ENCODE measurements around the gene LHFPL2.

DNA sequence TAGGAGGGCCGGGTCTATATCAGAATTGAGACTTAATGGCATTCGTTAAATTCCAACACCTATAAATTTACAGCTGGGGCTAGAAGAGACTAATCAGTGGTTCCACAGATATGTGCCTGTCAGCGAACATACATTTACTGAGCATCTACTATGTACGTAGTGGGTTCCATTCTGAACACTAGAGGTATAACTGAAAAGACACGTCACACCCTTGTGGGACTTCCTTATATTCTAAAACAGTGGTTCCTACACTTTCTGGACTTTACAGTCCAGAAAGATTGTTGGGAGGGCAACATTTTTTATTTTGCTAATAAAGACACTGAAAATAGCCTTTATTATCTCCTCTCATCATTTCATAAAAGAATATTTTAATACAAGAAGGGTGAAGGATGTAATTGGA, 147.7 kb downstream of the LHFPL2 start:
- TF ChIP-seq, protein P1, sequence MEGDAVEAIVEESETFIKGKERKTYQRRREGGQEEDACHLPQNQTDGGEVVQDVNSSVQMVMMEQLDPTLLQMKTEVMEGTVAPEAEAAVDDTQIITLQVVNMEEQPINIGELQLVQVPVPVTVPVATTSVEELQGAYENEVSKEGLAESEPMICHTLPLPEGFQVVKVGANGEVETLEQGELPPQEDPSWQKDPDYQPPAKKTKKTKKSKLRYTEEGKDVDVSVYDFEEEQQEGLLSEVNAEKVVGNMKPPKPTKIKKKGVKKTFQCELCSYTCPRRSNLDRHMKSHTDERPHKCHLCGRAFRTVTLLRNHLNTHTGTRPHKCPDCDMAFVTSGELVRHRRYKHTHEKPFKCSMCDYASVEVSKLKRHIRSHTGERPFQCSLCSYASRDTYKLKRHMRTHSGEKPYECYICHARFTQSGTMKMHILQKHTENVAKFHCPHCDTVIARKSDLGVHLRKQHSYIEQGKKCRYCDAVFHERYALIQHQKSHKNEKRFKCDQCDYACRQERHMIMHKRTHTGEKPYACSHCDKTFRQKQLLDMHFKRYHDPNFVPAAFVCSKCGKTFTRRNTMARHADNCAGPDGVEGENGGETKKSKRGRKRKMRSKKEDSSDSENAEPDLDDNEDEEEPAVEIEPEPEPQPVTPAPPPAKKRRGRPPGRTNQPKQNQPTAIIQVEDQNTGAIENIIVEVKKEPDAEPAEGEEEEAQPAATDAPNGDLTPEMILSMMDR (IDR thresholded peaks at IDR 0.05): no peak
- no peak for TF ChIP-seq POLR2A (IDR thresholded peaks at IDR 0.05)
